HG02642 (cell line): ENCODE results near the gene POP4.
A peak's percentile ranks its signal among the peaks of the same experiment; 100 is the strongest.

Source experiments
- ATAC-seq: cut with Tn5 transposase; IDR thresholded peaks from one replicate; pipeline ENCODE4 v1.9.1; 2021; ENCODE audit warnings: mild to moderate bottlenecking; ENCODE audit not compliant: unreplicated experiment, poor library complexity

POP4 gene

DNA sequence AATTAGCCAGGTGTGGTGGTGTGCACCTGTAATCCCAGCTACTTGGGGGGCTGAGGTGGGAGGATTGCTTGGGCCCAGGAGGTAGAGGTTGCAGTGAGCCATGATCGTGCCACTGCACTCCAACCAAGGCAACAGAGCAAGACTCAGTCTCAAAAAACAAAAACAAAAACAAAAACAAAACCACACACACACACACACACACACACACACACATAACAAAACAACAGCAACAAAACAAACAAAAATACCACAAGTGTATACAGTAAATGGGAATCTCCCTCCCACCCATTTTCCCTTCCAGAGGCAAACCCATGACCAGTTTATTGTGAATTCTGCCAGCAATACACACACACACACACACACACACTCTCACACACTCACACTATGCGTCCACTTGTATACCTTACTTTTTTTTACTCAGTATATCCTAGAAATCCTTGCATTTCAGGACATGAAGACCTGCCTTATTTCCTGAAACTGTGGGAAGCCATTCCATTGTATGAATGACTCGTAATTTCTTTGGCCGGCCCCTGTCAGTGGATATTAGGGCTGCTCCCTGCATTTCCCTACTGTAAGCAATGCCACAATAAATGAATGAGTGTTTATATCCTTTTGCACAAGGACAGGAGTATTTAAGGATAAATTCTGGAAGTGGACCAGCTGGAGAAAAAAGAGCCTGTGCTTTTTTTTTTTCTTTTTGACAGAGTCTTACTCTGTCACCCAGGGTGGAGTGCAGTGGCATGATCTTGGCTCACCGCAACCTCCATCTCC, 52.3 kb downstream of the POP4 start:
- no peak for ATAC-seq

DNA sequence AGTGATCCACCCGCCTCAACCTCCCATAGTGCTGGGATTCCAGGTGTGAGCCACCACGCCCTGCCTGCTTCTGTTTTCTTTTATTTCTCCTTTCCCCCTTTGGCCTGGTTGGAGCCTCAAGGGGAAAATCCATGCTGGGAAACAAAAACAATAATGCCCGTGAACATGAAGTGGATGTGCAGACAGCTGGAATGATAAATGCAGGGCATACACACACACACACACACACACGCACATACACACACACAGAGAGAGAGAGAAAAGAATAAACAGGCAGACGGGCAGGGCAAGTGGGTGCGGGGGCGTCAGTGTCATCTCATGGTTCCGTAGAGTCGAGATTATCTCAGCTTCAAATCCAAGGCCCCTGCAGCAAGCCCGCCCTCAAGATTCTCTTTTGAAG, 54.8 kb downstream of the POP4 start:
- ATAC-seq = no peak

DNA sequence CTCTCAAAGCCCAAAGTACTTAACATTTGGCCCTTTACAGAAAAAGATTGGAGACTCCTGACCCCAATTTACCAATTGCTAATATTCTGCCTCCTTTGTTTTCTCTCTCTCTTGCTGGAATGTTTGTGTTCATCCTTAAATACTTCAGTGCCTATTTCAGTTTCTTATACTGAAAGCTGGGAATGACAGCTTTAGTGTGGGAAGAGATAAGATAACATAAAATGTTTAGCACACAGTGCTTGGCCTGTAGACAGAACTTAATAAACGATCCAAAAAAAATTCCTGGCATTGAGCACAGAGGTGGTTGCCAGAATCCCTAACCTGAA, 56.2 kb downstream of the POP4 start:
- no peak for ATAC-seq

DNA sequence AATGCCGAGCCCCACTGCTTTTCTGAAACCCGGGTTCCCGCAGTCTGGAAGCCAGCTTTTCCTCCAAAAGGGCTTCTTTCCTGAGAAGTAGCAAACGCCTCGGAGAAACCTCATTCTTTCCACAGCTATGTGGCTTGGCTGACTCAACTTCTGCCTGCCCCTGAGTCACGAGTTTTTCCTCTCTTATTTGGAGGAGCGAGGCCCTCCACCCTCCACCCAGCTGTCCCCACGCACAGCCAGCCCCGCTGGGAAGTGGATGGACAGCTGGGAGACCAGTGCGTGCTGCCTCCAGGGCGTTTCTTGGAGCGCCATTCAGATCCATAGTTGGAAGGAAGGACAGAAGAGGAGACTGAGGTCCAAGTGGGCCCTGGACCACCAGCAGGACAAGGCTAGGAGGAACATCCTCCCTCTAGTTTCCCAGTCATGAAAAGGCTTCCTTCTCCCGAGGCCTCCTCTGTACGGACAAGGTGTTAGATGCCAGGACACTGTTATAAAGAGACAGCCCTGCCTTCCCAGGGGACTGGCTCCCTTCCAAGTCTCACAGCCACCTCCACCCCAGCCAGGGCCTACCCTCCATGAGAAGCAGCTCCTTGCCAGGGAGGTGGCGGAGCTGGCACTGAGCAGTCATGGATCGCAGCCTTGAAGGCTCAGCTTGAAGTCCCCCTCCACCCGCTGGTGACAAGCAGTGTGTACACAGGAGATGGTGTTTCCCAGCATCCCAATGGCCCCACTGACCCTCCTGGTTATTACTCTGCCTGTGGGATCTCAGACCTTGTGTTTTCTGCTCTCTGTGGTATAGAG, 56.7 kb downstream of the POP4 start:
- no peak for ATAC-seq

DNA sequence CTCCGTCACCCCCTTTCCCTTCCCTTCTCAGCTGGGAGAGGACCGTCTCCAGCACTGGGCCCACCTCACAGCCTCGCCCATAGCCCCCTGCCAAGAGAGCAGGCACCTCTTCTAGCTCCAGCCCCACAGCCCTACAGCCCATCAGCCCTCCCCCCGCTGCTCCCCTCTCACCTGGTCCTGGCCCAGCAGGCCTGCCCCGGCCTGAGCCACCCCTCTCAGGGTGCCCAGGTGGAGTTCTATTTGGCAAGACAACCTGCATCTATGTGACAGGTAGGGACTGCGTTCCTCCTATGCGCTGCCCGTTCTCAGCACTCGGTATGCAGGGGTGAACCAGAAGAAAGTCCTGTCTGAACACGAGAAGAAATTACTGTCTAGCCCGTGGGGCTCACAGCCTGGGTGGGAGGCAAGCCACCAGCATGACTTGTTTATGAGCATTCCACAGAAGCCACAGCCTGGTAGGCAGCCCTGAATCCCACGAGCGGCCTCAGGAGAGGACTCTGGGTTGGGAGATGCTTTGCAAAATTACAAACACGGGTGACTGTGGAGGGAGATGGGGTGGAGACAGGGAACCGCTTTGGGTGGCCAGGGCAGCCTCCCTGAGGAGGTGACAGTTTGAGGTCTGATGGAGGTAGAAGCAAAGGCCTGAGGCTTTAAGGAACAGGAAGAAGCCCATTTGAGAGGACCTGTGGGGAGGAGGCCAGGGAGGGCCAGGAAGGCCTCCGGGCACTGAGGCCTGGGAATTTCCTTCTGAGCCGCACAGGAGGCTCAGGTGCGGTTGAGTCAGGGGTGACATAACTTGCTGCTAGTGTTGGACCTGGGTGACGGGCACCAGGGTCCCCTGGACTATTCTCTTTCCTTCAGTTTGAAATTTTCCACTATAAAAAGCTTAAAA, 58.0 kb downstream of the POP4 start:
- ATAC-seq = no peak

DNA sequence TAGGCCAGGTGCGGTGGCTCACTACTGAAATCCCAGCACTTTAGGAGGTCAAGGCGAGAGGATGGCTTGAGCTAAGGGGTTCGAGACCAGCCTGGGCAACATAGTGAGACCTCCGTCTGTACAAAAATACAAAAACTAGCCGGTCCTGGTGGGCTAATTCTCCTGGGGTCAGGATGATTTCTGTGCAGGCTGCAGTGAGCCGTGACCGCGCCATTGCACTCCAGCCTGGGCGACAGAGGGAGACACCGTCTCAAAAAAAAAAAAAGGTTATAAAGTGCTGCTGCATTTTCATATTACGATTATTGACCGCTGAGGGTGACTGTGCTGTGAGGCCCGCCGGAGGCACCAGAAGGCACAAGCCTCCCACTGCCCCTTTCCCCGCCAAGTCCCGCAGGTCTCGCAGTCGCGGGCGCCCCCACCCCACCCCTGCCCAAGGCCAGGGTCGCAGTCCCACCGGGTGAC, 58.7 kb downstream of the POP4 start:
- no peak for ATAC-seq

DNA sequence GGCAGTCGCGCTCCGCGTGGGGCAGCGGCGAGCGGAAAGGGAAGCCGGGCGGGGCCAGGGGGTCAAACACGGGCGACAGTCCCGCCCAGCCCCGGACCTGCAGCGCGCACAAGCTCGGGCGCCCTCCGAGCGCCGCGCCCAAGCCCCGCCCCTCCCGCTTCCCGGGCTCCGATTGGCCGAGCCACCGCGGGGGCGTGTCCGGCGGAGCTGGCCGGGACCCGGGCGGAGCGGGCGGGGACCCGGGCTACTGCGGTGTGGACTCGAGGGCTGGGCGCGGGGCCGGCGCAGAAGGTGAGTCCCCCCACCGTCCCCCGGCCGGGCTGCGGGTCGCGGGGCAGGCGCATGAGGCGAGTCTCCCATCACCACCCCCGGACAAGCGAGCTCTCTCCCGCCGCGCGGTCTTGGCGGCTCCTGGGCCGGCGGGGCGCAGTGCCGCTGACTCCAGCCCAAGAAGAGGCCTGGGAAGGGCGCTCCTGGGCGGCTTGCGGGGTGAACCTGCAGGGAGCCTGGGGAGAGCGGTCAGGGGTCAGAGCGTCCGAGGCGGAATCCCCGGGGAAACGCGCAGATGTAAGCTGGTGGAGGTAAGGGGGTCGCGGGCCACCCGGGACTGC, 59.2 kb downstream of the POP4 start, which contains the start of gene PLEKHF1:
PLEKHF1 (plus strand) TSS at position 247 of the 611 bp plus-strand sequence. CDS start 8,379 bp downstream, outside the sequence.
- ATAC-seq = peak; percentile 92

DNA sequence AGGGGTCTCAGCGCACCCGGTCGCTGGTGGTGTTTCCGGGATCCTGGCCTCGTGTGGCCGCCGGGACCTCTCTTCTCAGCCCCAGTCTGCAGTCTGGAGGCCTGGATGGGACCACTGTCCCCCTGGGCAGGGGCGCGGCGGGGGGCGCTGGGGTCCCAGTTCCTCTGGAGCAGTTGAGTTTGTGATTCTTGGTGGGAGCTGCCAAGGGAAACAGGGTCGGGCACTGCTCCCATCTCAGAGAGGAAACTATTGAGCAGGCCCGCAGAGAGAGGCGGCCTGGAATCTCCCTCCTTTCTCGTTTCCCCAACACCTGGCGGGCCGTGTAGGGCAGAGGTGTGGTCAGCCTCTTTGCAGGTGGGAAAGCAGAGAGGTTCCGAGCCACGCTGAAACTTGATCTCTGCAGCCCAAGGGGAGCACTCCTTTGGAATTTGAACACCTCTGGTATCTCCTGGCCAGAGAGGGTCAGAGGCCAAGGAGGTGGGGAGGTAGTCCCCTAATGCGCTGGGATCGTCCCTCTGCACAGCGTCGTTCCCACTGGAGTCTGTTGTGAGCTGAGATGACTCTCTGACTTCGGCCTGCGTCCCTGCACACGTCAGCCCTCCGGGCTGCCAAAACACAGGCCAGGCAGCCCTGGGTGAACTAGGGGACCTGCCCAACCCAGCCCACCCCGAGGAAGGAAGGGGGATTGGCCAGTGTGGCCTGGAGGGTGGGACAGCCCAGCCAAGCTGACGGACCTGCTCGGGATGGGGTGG, 59.9 kb downstream of the POP4 start:
- ATAC-seq = no peak
